Cortex of kidney (tissue), 1 donor: Measurements from ENCODE around the gene HSPA8.

Source experiments
- DNase-seq: peaks from one replicate; lab custom pipeline; 2025; lab: John Stamatoyannopoulos, UW

Gene HSPA8

DNA sequence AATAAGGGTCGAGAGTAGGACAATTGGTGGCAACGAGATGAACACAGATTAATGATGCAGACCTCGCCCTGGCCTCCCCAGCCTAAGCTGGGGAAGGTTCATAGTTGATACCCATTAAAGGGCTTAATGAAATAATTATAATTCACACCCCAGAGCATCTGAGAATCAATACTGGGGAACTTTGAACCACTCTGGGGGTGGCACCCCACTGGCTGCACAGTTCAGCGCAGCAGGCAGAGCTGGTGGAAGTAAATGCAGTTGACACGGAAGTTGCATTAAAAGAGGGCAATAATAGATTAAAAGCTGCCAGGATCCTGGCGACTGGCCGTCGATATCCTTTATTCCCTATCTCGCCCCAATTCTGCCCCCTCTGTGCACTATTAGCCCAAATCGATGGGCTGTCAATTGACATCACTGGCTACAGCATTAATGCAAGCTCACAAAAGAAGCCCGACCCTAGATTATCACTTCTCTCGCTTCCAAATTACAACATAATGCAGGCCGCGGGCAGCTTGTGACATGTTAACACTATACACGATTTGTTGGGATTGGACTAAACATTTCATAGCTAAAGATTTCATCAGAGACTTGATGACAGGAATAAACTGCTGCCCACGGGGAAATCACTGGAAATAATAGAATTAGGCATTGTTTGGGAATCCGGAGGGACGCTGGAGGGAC lies 14.5 kb downstream of the HSPA8 start:
- DNase-seq: no peak

DNA sequence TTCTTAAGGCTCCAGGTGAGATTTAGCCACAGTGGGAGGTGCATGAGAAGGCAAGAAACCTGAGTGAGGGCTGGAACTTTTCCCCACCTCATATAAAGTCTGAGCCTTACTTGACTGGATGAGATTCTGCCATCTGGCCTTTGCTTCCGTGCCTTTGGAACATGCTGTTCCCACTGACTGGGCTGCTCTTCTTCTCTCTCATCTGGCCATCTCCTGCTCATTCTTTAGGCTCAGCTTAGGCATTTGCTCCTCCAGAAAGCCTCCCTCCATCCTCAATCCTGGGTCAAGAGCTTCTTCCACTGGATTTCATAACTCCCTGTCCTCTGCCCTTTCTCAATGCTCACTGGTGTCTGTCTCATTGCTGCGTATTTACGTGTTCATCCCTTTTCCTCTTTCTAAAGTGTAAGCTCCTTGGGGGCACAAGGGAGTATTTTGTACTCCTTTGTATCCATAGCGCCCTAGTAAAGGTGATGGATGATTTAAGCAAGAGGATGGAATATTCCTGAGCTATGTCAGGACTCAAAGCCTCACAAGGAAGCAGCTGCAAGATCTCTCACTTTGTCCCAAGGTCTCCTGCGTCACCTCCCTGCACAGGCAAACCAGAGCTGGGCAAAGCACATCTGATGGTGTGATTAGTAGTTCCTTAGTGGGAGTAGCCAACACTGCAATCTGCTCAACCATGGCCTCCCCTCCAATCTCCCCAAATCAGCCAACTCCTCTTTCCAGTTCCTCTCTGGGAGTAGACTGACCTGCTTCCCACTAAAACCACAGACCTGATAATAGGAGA lies 15.3 kb downstream of the HSPA8 start:
- no peak for DNase-seq

DNA sequence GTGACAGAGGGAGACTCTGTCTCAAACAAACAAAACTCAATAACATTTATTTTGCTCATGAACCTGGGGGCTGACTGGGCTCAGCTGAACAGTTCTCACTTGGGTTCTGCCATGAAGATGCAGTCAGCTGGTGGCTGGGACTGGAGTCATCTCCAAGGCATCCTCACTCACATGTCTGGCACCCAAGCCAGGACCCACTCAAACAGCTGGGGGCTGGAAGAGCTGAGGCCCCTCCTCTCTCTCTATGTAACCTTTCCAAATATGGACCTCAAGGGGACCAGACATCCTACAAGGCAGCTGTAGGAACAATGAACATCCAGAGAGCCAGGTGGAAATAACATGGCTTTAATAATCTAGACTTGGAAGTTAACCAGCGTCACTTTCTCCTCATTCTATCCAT lies 16.8 kb downstream of the HSPA8 start:
- no peak for DNase-seq

DNA sequence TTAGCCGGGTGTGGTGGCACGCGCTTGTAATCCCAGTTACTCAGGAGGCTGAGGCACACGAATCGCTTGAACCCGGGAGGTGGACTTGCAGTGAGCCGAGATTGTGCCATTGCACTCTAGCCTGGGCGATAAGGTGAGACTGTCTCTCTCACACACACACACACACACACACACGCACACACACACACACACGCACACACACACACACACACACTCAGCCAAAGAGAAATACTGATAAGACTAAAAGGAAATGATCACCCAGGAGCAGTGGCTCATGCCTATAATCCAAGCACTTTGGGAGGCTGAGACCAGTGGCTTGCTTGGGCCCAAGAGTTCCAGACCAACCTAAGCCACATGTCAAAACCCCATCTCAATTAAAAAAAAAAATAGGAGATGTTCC lies 20.8 kb downstream of the HSPA8 start:
- DNase-seq: no peak

DNA sequence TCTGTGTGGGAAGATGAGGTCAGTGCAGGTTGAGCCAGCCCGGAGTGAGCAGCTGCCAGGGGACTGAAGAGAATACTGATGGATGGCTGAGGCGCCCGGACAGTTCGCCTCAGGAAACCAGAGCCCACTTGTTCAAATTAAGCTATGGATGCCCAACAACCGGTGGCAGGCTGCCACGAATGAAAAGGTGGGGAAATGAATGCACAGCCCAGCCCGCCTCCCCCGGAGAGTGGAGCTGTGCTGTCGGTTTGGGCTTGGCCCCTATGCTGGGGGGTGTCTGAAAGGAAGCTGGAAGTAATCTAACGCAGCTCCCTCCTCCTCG lies 21.9 kb downstream of the HSPA8 start:
- DNase-seq: no peak

DNA sequence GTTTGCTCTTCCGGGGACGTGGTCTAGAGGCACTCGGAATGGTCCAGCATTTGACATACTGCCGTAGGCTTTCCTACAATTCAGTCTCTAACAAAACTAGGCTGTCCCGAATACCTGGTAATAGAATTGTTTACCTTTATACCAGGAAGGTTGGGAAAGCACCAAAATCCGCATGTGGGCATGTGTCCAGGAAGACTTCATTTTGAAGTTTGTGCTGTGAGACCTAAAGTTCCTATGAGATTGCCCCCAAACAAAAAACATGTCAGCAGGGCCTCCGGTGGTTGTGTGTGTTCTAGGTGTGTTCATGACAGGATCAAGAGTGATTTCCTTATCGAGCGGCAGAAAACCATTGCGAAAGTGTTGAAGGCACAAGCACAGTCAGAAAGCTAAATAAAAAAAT lies 26.1 kb downstream of the HSPA8 start:
- no peak for DNase-seq

DNA sequence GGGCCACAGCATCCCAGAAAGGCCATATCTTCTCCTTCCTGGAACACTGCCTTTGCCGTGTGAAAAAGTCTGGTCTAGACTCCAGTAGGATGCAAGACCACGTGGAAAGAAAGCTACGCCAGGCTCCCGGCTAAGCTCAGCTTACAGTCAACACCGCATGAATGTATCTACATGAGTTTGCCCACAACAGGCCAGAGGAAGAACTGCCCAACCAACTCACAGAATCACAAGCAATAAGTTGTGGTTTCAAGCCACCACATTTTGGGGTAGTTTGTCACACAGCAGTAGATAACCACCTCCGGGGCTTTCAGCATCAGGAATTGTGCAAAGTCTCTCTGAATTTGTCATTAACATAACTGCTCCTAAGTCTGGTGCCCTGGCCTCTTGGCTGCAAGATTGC lies 27.3 kb downstream of the HSPA8 start:
- DNase-seq: no peak

DNA sequence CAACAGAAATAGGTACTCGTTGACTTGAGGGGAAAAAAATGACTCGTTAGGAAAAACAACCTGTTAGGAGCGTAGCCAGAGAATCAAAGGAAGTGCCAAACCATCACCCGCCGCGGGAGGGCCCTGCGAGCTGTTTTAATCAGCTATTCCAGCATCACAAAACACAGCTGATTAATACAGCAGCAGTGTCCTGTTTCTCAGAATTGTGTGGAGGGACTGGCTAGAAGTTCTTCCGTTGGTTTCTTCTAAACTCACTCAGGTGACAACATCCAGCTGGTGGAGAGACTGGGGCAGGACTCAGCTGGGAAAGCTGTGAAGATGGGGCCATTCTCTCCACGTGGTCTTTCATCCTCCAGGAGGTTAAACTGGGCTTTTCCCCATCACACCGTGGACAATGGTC lies 28.0 kb downstream of the HSPA8 start:
- DNase-seq: no peak

DNA sequence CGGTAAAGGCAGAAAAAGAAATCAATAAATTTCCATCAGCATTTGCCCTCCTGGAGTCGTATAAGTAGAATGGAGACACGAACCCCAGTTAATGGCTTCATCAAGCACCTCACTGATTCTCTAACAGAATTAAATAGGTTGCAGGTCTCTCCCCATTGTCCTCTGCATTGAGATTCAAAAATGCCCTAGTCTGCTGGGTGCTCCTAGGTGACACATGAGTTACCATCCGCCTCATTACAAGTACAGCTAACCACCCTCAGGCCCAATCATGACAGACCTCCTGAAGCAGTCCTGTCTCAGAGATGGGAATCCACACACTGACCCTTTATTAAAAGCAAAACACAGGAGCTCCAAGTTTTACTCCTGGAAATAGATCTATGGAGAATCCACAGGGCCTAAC lies 31.4 kb downstream of the HSPA8 start:
- DNase-seq: no peak

DNA sequence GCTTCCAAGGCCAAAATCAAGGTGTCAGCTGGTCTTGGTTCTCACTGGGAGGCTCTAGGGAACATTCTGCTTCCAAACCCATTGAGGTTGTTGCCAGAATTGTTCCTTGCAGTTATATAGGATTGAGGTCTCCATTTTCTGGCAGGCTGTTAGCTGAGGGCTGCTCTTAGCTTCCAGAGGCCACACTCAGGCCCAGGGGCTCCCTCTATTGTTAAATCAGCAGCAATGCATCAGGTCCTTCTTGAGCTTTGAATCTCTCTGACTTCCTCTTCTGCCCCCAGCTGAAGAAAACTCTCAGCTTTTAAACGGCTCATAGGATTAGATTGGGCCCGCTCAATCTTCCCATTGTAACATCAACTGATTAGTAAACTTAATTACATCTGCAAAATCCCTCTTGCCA lies 41.0 kb downstream of the HSPA8 start:
- DNase-seq: no peak

DNA sequence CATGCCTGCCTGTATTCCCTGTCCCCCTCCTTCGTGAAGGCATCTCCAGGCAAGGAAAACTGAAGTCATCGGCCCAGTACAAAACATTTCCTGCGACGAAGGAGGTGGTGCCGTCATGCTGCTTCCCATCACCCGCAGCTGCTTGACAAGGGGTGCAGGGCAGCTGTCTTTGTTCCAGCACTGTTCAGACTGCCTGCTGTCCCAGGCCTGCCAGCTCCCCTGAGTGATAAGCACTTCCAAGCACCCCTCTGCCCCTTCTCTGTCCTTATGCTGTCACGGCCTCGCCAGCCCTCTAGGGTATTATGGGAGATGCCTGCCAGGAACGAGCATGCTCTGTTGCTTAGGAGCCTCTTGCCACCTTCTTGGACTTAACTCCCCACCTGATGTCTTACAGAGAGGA lies 43.2 kb downstream of the HSPA8 start:
- no peak for DNase-seq

DNA sequence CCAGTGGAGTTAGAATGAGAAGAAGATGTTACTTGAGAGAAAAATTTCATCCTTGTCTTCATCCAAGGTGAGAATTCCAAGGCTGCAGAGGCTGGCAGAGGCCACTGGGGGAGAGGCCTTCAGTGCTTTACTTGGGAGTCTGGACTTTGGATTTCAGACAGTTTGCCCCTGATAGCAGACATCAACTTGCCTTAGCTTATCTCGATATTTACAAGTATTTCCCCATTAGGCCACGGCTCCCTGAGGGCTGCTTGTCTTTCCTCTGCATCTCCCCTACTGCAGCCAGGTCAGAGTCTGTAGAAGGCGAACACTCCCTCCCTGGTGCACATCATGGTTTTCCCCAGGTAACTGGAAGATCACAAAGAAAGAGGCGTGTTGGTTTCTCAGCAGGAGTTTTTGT lies 50.4 kb downstream of the HSPA8 start:
- no peak for DNase-seq
